Endometrial microvascular endothelial cells (primary cell): ENCODE data around the gene ACVR1. TPM values are rescaled to one million over a fixed set of nuclear protein-coding genes. Genes with fewer than 3 reads are reported as not detected.

Source experiments
- in situ Hi-C: cut with HindIII; loops from 2 replicates; pipeline ENCODE4 v1.10.0; 2017; ENCODE audit warnings: low sequenced_read_pairs, low pct_unique_long_range_greater_than_20kb; ENCODE audit errors: inconsistent ontology term
- total RNA-seq: library from RNA; depleted of rRNA; stranded (reverse); fragments of >200 nt; gene quantifications from one replicate; pipeline ENCODE4 v1.2.3, GENCODE V29; 2015; ENCODE audit errors: inconsistent ontology term

ACVR1 gene
- total RNA-seq, 1 donor from 2014 or later, result 21.8 TPM

- in situ Hi-C loops, result no loop called here
Measured at GRCh38 chr2:157751462-157752058, 124.6 kb downstream of the ACVR1 start.

GRCh38 chr2:157749684-157750083, 126.4 kb downstream of the ACVR1 start:
- in situ Hi-C loops, result no loop called here

- in situ Hi-C loops, result no loop called here
Measured at GRCh38 chr2:157748371-157749142, 127.6 kb downstream of the ACVR1 start.

- in situ Hi-C loops, result no loop called here
Measured at GRCh38 chr2:157747695-157748370, 128.3 kb downstream of the ACVR1 start.

DNA sequence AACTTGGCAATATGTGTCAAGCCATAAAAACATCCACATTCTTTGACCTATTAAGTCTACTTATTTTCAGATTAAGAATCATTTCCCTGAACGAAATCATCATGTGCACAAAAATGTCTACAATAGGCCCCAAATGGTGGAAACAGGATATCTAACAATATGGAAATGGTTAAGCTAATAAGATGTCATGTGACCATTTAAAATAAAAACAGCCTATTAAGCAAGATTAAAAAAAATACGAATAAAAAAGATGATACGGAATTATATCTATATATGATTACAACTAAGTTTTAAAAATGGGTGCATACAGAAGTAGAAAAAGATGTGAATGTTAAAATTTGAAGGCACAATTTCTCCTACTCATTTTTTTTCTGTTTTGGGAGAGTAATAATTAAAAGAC, 128.8 kb downstream of the ACVR1 start:
- in situ Hi-C loops, result no loop called here

- in situ Hi-C loops, result no loop called here
Measured at GRCh38 chr2:157746234-157746950, 129.7 kb downstream of the ACVR1 start.

- in situ Hi-C loops, result no loop called here
Measured at GRCh38 chr2:157744571-157745076, 131.5 kb downstream of the ACVR1 start.

DNA sequence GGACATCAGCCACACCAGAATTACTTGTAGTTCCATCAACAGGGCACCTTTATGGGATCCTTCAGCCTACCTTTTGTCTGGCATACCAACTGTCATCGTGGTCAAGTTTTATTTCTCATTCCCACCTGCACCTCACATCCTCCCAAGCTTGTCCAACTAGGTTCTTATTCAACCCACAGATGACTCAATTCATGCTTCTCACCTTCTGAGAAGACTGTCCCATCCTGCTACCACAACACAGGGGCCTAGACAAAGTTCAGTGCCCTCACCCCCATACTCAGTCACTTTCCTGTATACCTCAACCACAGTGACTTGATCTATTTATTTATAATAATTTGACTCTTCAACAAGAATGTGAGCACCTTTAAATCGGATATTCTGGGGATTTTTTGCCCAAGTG, 133.1 kb downstream of the ACVR1 start:
- in situ Hi-C loops, result no loop called here

DNA sequence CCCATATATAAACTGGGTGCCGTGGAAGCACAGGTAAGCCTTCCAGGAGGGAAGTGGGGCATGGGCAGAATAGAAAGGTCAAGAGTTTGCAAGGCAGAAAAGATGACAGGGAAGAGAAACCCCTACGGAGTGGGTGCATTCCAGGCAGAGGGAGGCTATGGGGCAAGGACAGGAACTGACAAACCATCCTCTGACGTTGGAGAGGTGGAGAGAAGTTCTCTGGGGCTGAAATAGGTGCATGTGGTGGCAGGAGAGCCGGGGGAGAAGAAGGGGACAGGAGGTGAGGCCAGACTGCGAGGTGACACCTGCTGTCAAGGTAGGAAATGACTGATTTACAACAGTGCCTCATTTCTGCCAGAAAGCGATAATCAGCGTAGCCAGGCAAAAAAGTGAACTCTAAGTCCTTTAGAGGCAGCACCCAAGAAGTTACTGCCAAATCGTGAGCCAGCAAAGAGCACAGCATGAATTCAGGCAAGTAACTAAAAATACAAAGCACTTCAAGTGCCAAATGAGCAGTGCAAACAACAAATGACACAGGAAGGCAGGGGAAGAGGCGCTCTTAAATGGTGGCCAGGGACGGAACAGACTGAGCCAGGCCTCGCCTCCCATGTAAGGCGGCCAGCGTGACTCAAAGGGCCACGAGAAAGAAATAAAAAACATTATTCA, 134.2 kb downstream of the ACVR1 start:
- in situ Hi-C loops, result no loop called here

- in situ Hi-C loops, result no loop called here
Measured at GRCh38 chr2:157737656-157738055, 138.5 kb downstream of the ACVR1 start.

- in situ Hi-C loops, result no loop called here
Measured at GRCh38 chr2:157735532-157735931, 140.6 kb downstream of the ACVR1 start.

DNA sequence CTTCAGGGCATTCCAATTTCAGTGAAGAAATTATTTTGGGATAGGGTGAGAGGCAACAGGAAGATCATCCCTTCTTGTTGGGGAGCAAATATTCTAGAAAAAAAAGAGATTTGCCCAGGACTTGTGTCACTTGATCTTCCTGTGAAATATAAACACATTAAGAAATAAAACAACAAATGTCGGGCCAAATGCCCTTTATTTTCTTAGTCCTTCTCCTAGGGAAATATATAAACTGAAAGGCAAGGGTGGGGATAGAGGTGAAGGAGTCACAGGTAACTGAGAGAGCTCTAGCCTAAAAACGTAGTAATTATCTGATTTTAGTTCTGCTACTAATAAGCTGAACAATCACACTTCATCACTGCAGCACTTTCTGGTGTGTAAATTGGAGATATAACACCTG, 142.9 kb downstream of the ACVR1 start:
- in situ Hi-C loops, result no loop called here

DNA sequence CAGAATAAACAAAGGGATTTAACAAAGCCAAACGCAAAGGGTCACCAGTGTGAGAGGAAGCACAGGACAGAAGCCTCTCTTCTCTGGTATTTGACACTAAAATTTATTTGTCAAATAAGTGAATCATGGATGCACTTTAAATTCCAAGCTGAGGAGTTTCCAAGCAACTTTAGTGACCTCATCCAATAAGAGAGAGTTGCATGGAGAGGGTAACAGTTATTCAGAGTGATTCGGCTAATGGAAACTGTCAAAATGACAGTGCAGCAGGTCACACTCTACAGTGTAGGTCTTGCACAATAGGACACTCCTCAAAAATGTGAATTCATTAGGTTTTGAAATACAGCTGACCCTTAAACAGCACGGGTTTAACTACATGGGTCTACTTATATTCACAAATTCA, 143.5 kb downstream of the ACVR1 start:
- in situ Hi-C loops, result no loop called here

GRCh38 chr2:157727693-157728092, 148.4 kb downstream of the ACVR1 start:
- in situ Hi-C loops, result no loop called here

GRCh38 chr2:157726946-157727345, 149.2 kb downstream of the ACVR1 start:
- in situ Hi-C loops, result no loop called here

GRCh38 chr2:157725846-157726245, 150.3 kb downstream of the ACVR1 start:
- in situ Hi-C loops, result no loop called here

- in situ Hi-C loops, result no loop called here
Measured at GRCh38 chr2:157722580-157723234, 153.4 kb downstream of the ACVR1 start.

GRCh38 chr2:157720504-157720903, 155.6 kb downstream of the ACVR1 start:
- in situ Hi-C loops, result no loop called here
